SK-N-SH treated with all-trans-retinoic acid at 6 μM for 48 hours (cell line): ENCODE results near the gene SH3BP5.

Experiments used
- ARNTL ChIP-seq: fragments of 450-650 bp; formaldehyde crosslinking; IDR thresholded peaks from 2 replicates; pipeline ENCODE4 v1.5.0; 2020; ENCODE audit warnings: low read depth, mild to moderate bottlenecking, moderate library complexity, borderline replicate concordance
- BACH2 ChIP-seq: fragments of 250-450 bp; sonication (Bioruptor Pico); IDR thresholded peaks from 2 replicates; pipeline ENCODE4 v1.9.0; 2021; ENCODE audit warnings: mild to moderate bottlenecking, borderline replicate concordance
- GLIS3 ChIP-seq: fragments of 250-450 bp; sonication (Bioruptor Pico); IDR thresholded peaks from 2 replicates; pipeline ENCODE4 v1.5.0; 2020; ENCODE audit warnings: mild to moderate bottlenecking, moderate library complexity
- ISL1 ChIP-seq: fragments of 250-450 bp; sonication (Bioruptor Pico); IDR thresholded peaks from 2 replicates; pipeline ENCODE4 v2.1.2; 2022; ENCODE audit warnings: mild to moderate bottlenecking, moderate library complexity
- PATZ1 ChIP-seq: fragments of 250-450 bp; sonication (Bioruptor Pico); IDR thresholded peaks from 2 replicates; pipeline ENCODE4 v1.8.0; 2020; ENCODE audit warnings: mild to moderate bottlenecking, moderate library complexity, borderline replicate concordance
- PPARA ChIP-seq: fragments of 250-450 bp; sonication (Bioruptor Pico); IDR thresholded peaks from 2 replicates; pipeline ENCODE4 v1.5.0; 2020; ENCODE audit warnings: mild to moderate bottlenecking, borderline replicate concordance
- RARB ChIP-seq: fragments of 250-450 bp; sonication (Bioruptor Pico); IDR thresholded peaks from 2 replicates; pipeline ENCODE4 v1.8.0; 2021; ENCODE audit warnings: mild to moderate bottlenecking, moderate library complexity
- SNAI2 ChIP-seq: fragments of 250-450 bp; sonication (Bioruptor Pico); IDR thresholded peaks from 2 replicates; pipeline ENCODE4 v1.5.0; 2020; ENCODE audit warnings: mild to moderate bottlenecking, moderate library complexity
- ZC3H10 ChIP-seq: fragments of 250-450 bp; sonication (Bioruptor Pico); IDR thresholded peaks from 2 replicates; pipeline ENCODE4 v1.5.1; 2021; ENCODE audit warnings: mild to moderate bottlenecking, moderate library complexity
- ZFP3 ChIP-seq: fragments of 250-450 bp; sonication (Bioruptor Pico); IDR thresholded peaks from 2 replicates; pipeline ENCODE4 v1.5.0; 2020; ENCODE audit warnings: mild to moderate bottlenecking, moderate library complexity
- ZFP30 ChIP-seq: fragments of 450-650 bp; formaldehyde crosslinking; IDR thresholded peaks from 2 replicates; pipeline ENCODE4 v1.5.0; 2022; ENCODE audit warnings: mild to moderate bottlenecking, moderate library complexity
- ZNF565 ChIP-seq: fragments of 450-650 bp; formaldehyde crosslinking; conservative IDR thresholded peaks from 2 replicates; pipeline ENCODE4 v1.5.0; 2020; ENCODE audit warnings: low read depth, mild to moderate bottlenecking, moderate library complexity
- ZNF8 ChIP-seq: fragments of 450-650 bp; formaldehyde crosslinking; IDR thresholded peaks from 2 replicates; pipeline ENCODE4 v1.5.0; 2020; ENCODE audit warnings: mild to moderate bottlenecking, moderate library complexity
- TF ChIP-seq, protein P1 (sequence below): fragments of 250-450 bp; sonication (Bioruptor Pico); IDR thresholded peaks from 2 replicates; pipeline ENCODE4 v1.5.1; 2020; ENCODE audit warnings: low read depth, mild to moderate bottlenecking, moderate library complexity

- TF ChIP-seq PATZ1 (no peak), ISL1 (CRISPR knock-in tag) (no peak), ZNF8 (no peak), PPARA (CRISPR knock-in tag) (no peak), SNAI2 (CRISPR knock-in tag) (no peak), RARB (CRISPR knock-in tag) (no peak), ZNF565 (no peak), GLIS3 (CRISPR knock-in tag) (no peak), ZFP30 (CRISPR knock-in tag) (no peak), ZC3H10 (CRISPR knock-in tag) (no peak), ZFP3 (CRISPR knock-in tag) (no peak), ARNTL (CRISPR knock-in tag) (no peak), BACH2 (CRISPR knock-in tag) (no peak)
- TF ChIP-seq, protein P1, sequence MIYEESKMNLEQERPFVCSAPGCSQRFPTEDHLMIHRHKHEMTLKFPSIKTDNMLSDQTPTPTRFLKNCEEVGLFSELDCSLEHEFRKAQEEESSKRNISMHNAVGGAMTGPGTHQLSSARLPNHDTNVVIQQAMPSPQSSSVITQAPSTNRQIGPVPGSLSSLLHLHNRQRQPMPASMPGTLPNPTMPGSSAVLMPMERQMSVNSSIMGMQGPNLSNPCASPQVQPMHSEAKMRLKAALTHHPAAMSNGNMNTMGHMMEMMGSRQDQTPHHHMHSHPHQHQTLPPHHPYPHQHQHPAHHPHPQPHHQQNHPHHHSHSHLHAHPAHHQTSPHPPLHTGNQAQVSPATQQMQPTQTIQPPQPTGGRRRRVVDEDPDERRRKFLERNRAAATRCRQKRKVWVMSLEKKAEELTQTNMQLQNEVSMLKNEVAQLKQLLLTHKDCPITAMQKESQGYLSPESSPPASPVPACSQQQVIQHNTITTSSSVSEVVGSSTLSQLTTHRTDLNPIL = no peak
These were observed at the start of gene SH3BP5 for GRCh38 chr3:15332405-15333098.
